Glutamatergic neuron (in vitro differentiated cells): ENCODE measurements around the gene DAZAP1. TPM values are rescaled to one million over a fixed set of nuclear protein-coding genes. Genes with fewer than 3 reads are reported as not detected.

Experiments used
- DNase-seq: peaks from one replicate; pipeline ENCODE4 v3.0.0; 2022
- H3K27ac Mint-ChIP-seq: one replicate; pipeline ENCODE4 v1.8.0; 2020; ENCODE audit warnings: mild to moderate bottlenecking, mixed read lengths, inconsistent platforms; ENCODE audit not compliant: unreplicated experiment
- H3K27me3 Mint-ChIP-seq: one replicate; pipeline ENCODE4 v1.8.0; 2020; ENCODE audit warnings: mild to moderate bottlenecking, moderate library complexity, mixed read lengths, inconsistent platforms; ENCODE audit not compliant: unreplicated experiment
- H3K36me3 Mint-ChIP-seq: one replicate; pipeline ENCODE4 v1.8.0; 2020; ENCODE audit warnings: mild to moderate bottlenecking, mixed read lengths, inconsistent platforms; ENCODE audit not compliant: unreplicated experiment
- H3K4me1 Mint-ChIP-seq: one replicate; pipeline ENCODE4 v1.8.0; 2020; ENCODE audit warnings: mild to moderate bottlenecking, low read depth, mixed read lengths, inconsistent platforms; ENCODE audit not compliant: unreplicated experiment
- H3K4me3 Mint-ChIP-seq: one replicate; pipeline ENCODE4 v1.8.0; 2020; ENCODE audit warnings: mild to moderate bottlenecking, mixed read lengths, inconsistent platforms; ENCODE audit not compliant: unreplicated experiment
- H3K9me3 Mint-ChIP-seq: one replicate; pipeline ENCODE4 v1.8.0; 2020; ENCODE audit warnings: mild to moderate bottlenecking, moderate library complexity, mixed read lengths, inconsistent platforms; ENCODE audit not compliant: unreplicated experiment
- CTCF ChIP-seq: fragments of 200-600 bp; sonication (generic); IDR thresholded peaks from one replicate; pipeline ENCODE4 v1.5.0; 2021; ENCODE audit not compliant: partially characterized antibody, unreplicated experiment
- total RNA-seq: library from RNA; stranded (reverse); fragmentation: NEBNext Ultra II Directional; extraction: Animal tissue kit (Norgen Biotek cat#: 25700); gene quantifications from one replicate; pipeline ENCODE4 v1.2.1, GENCODE V29; 2021; ENCODE audit not compliant: unreplicated experiment

The DAZAP1 gene
- total RNA-seq, 1 donor from 2014 or later = 135 TPM

GRCh38 chr19:1440418-1440801 lies 33.0 kb downstream of the DAZAP1 start:
- Mint-ChIP-seq H3K9me3 (peaks cover 20% of the 10 kb centered on the region), H3K4me1 (peaks cover 6% of the 10 kb centered on the region), H3K27me3 (peaks cover 5% of the 10 kb centered on the region), H3K4me3 (peak overlapping the region; percentile 57), H3K27ac (peak overlapping the region; percentile 43), H3K36me3 (no peaks in the 10 kb centered on the region)
- no peak for TF ChIP-seq CTCF
- no peak for DNase-seq

- Mint-ChIP-seq H3K36me3 (no peaks in the 10 kb centered on the region), H3K27me3 (peaks cover 6% of the 10 kb centered on the region), H3K4me1 (peaks cover 3% of the 10 kb centered on the region), H3K9me3 (peaks cover 18% of the 10 kb centered on the region), H3K4me3 (peak overlapping the region; percentile 57), H3K27ac (no peak overlapping the region)
- no peak for TF ChIP-seq CTCF
- DNase-seq = no peak
Observed at GRCh38 chr19:1441022-1441426, 33.6 kb downstream of the DAZAP1 start.

GRCh38 chr19:1441677-1442438 lies 34.5 kb downstream of the DAZAP1 start:
- no peak overlapping the region for H3K27ac Mint-ChIP-seq

GRCh38 chr19:1445185-1445931 lies 38.0 kb downstream of the DAZAP1 start:
- DNase-seq = peak; percentile 90
- TF ChIP-seq CTCF = peak; percentile 93
- H3K27me3 Mint-ChIP-seq = peaks cover 12% of the 10 kb centered on the region
- H3K9me3 Mint-ChIP-seq = peaks cover 15% of the 10 kb centered on the region
- peak overlapping the region; percentile 77 for H3K4me3 Mint-ChIP-seq
- H3K4me1 Mint-ChIP-seq = peaks cover 9% of the 10 kb centered on the region
- no peaks in the 10 kb centered on the region for H3K36me3 Mint-ChIP-seq
- peak overlapping the region; percentile 66 for H3K27ac Mint-ChIP-seq

More at GRCh38 chr19:1441677-1442438, 34.5 kb downstream of the DAZAP1 start:
- Mint-ChIP-seq H3K4me1 (peaks cover 3% of the 10 kb centered on the region), H3K36me3 (no peaks in the 10 kb centered on the region), H3K9me3 (peaks cover 18% of the 10 kb centered on the region), H3K27me3 (peaks cover 8% of the 10 kb centered on the region), H3K4me3 (no peak overlapping the region)
- DNase-seq = no peak
- TF ChIP-seq CTCF = no peak
